ENCODE results near the gene WRAP73. TPM values are rescaled to one million over a fixed set of nuclear protein-coding genes. Genes with fewer than 3 reads are reported as not detected.

The WRAP73 gene
- total RNA-seq, 1 donor from 2014 or later = 15.5 TPM

GRCh38 chr1:3697104-3697503, 47.2 kb upstream of the WRAP73 start:
- DNase-seq (ENCODE audit: low spot score) = no peak
- H3K27me3 Mint-ChIP-seq (ENCODE audit: low read depth) = peaks cover 38% of the 10 kb centered on the region
- peaks cover 3% of the 10 kb centered on the region for H3K4me1 Mint-ChIP-seq (ENCODE audit: low read depth)
- no peak for TF ChIP-seq CTCF (IDR thresholded peaks at IDR 0.05)
- H3K9me3 Mint-ChIP-seq (ENCODE audit: low read depth) = no peaks in the 10 kb centered on the region
- no peaks in the 10 kb centered on the region for H3K36me3 Mint-ChIP-seq (ENCODE audit: low read depth)
- no peak overlapping the region for H3K27ac Mint-ChIP-seq (ENCODE audit: unreplicated experiment)
- no peak overlapping the region for H3K4me3 Mint-ChIP-seq (ENCODE audit: unreplicated experiment)

DNA sequence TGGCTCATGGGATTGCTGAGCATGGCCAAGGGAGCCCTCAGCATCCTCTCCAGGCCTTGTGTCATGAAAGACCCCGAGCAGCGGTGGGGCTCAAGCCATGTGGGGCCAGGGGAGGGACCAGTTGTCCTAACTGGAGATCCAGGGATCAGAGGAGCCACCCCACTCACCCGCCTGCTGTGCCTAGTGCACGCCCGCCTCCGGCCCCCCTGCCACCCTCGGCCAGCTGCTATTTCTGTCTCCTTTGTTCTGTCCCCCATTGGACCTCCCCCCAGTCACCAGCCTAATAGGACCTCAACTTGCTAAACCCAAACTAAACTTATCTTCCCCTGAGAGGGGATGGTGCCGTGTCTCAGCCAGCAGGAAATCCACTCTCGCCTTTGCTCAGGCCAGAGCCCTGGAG, 46.8 kb upstream of the WRAP73 start:
- H3K4me1 Mint-ChIP-seq (ENCODE audit: low read depth) = peaks cover 3% of the 10 kb centered on the region
- H3K27ac Mint-ChIP-seq (ENCODE audit: unreplicated experiment) = no peak overlapping the region
- no peak for TF ChIP-seq CTCF (IDR thresholded peaks at IDR 0.05)
- H3K9me3 Mint-ChIP-seq (ENCODE audit: low read depth) = no peaks in the 10 kb centered on the region
- peaks cover 41% of the 10 kb centered on the region for H3K27me3 Mint-ChIP-seq (ENCODE audit: low read depth)
- no peak for DNase-seq (ENCODE audit: low spot score)
- no peaks in the 10 kb centered on the region for H3K36me3 Mint-ChIP-seq (ENCODE audit: low read depth)
- no peak overlapping the region for H3K4me3 Mint-ChIP-seq (ENCODE audit: unreplicated experiment)

GRCh38 chr1:3695326-3696217, 45.7 kb upstream of the WRAP73 start:
- peaks cover 3% of the 10 kb centered on the region for H3K4me1 Mint-ChIP-seq (ENCODE audit: low read depth)
- H3K27ac Mint-ChIP-seq (ENCODE audit: unreplicated experiment) = no peak overlapping the region
- H3K4me3 Mint-ChIP-seq (ENCODE audit: unreplicated experiment) = peak overlapping the region; percentile 59
- DNase-seq (ENCODE audit: low spot score) = no peak
- peak; percentile 83 for TF ChIP-seq CTCF (IDR thresholded peaks at IDR 0.05)
- no peaks in the 10 kb centered on the region for H3K9me3 Mint-ChIP-seq (ENCODE audit: low read depth)
- peaks cover 38% of the 10 kb centered on the region for H3K27me3 Mint-ChIP-seq (ENCODE audit: low read depth)
- H3K36me3 Mint-ChIP-seq (ENCODE audit: low read depth) = no peaks in the 10 kb centered on the region

- Mint-ChIP-seq H3K4me1 (ENCODE audit: low read depth) (peaks cover 3% of the 10 kb centered on the region), H3K4me3 (ENCODE audit: unreplicated experiment) (no peak overlapping the region), H3K27me3 (ENCODE audit: low read depth) (peaks cover 22% of the 10 kb centered on the region), H3K36me3 (ENCODE audit: low read depth) (no peaks in the 10 kb centered on the region), H3K9me3 (ENCODE audit: low read depth) (no peaks in the 10 kb centered on the region), H3K27ac (ENCODE audit: unreplicated experiment) (no peak overlapping the region)
- DNase-seq (ENCODE audit: low spot score) = no peak
- no peak for TF ChIP-seq CTCF (IDR thresholded peaks at IDR 0.05)
Measured at GRCh38 chr1:3693321-3693720, 43.4 kb upstream of the WRAP73 start.

DNA sequence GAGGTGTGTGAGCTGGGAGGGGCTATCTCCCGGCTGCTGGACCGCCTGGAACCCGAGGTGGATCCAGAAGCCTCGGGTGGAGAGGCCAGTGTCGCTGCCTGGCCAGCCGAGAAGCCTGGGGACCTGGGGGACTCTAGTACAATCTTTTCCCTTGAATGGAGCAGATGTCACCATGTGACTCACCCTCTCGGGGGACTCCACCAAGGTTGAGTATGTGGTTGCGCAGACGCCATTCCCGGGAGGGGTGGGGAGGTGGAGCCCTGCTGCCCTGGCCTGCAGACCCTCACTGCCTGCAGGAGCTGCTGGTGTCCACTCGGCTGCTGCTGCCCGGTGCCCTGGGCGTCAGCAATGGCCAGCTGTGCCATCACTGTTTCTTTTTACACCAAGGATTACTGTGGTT, 42.7 kb upstream of the WRAP73 start:
- Mint-ChIP-seq H3K27me3 (ENCODE audit: low read depth) (peaks cover 22% of the 10 kb centered on the region), H3K27ac (ENCODE audit: unreplicated experiment) (no peak overlapping the region), H3K36me3 (ENCODE audit: low read depth) (no peaks in the 10 kb centered on the region), H3K9me3 (ENCODE audit: low read depth) (no peaks in the 10 kb centered on the region), H3K4me3 (ENCODE audit: unreplicated experiment) (no peak overlapping the region), H3K4me1 (ENCODE audit: low read depth) (peaks cover 3% of the 10 kb centered on the region)
- DNase-seq (ENCODE audit: low spot score) = no peak
- TF ChIP-seq CTCF (IDR thresholded peaks at IDR 0.05) = no peak
